PC-9 (cell line): ENCODE results near the gene ZIC5. TPM values are rescaled to one million over a fixed set of nuclear protein-coding genes. Genes with fewer than 3 reads are reported as not detected.

ENCODE experiments used
- BruUV-seq: library from RNA; stranded (reverse); fragments of 400-500 nt; replicated peaks from 2 replicates; lab custom pipeline; 2021; lab: Mats Ljungman, UMichigan
- CTCF ChIA-PET: fragments of 300-600 bp; sonication (Branson Sonifier 250); formaldehyde crosslinking; loops from one replicate; lab custom pipeline; 2022; ENCODE audit warnings: antibody characterized with exemption; lab: Charles Lee
- POLR2A ChIA-PET: fragments of 300-600 bp; sonication (Branson Sonifier 250); formaldehyde crosslinking; loops from one replicate; lab custom pipeline; 2022; ENCODE audit warnings: antibody characterized with exemption; ENCODE audit not compliant: unreplicated experiment; lab: Charles Lee
- DNase-seq, 2 experiments: peaks; one replicate each; pipeline versions ENCODE4 v3.0.0 to v3.0.0-alpha.2; 2015 to 2022; ENCODE audit warnings: mixed read lengths in 1 of 2
- H2AFZ ChIP-seq: fragments of 200-600 bp; sonication (generic); 2 replicates; pipeline ENCODE4 v1.8.1; 2017; ENCODE audit warnings: antibody characterized with exemption
- H3F3A ChIP-seq: fragments of 200-600 bp; sonication (generic); 2 replicates; pipeline ENCODE4 v1.8.1; 2017; ENCODE audit warnings: antibody characterized with exemption, mild to moderate bottlenecking, low read depth; ENCODE audit not compliant: insufficient read depth
- H3K27ac ChIP-seq: fragments of 200-600 bp; sonication (generic); 2 replicates; pipeline ENCODE4 v1.6.1; 2016; ENCODE audit warnings: mixed run types
- H3K27me3 ChIP-seq: fragments of 200-600 bp; sonication (generic); 2 replicates; pipeline ENCODE4 v1.6.1; 2016; ENCODE audit warnings: low read depth, mixed run types; ENCODE audit not compliant: insufficient read depth
- H3K36me3 ChIP-seq: fragments of 200-600 bp; sonication (generic); 2 replicates; pipeline ENCODE4 v1.6.1; 2016; ENCODE audit warnings: low read depth, mixed run types
- H3K4me1 ChIP-seq: fragments of 200-600 bp; sonication (generic); replicated peaks from 2 replicates; pipeline ENCODE4 v1.6.1; 2016; ENCODE audit warnings: mixed run types; ENCODE audit not compliant: insufficient read depth
- H3K4me2 ChIP-seq: fragments of 200-600 bp; sonication (generic); 2 replicates; pipeline ENCODE4 v1.6.1; 2017; ENCODE audit warnings: mixed run types
- H3K4me3 ChIP-seq: fragments of 200-600 bp; sonication (generic); 2 replicates; pipeline ENCODE4 v1.6.1; 2016; ENCODE audit warnings: mixed run types
- H3K79me2 ChIP-seq: fragments of 200-600 bp; sonication (generic); 2 replicates; pipeline ENCODE4 v1.6.1; 2017; ENCODE audit warnings: low read depth, mixed run types
- H3K9me2 ChIP-seq: fragments of 200-600 bp; sonication (generic); 2 replicates; pipeline ENCODE4 v1.8.1; 2017; ENCODE audit warnings: mild to moderate bottlenecking; ENCODE audit not compliant: insufficient read depth
- H3K9me3 ChIP-seq: fragments of 200-600 bp; sonication (generic); 2 replicates; pipeline ENCODE4 v1.8.1; 2016; ENCODE audit warnings: low read depth; ENCODE audit not compliant: insufficient read depth
- H4K20me1 ChIP-seq: fragments of 200-600 bp; sonication (generic); 2 replicates; pipeline ENCODE4 v1.8.1; 2017; ENCODE audit not compliant: insufficient read depth
- EZH2 ChIP-seq: fragments of 200-600 bp; sonication (generic); IDR thresholded peaks from 2 replicates; pipeline ENCODE4 v1.8.0; 2017; ENCODE audit warnings: antibody characterized with exemption, low read depth
- intact Hi-C: fragments of 100-400 bp; cut with micrococcal nuclease; formaldehyde crosslinking; loops from one replicate; pipeline ENCODE4 v1.10.0; 2022; ENCODE audit not compliant: unreplicated experiment
- total RNA-seq: library from RNA; stranded (reverse); gene quantifications from 2 replicates; pipeline ENCODE4 v1.2.3, GENCODE V29; 2021
- TF ChIP-seq, protein P1 (sequence below): fragments of 200-600 bp; sonication (generic); conservative IDR thresholded peaks from 2 replicates; pipeline ENCODE4 v1.6.1; 2017; ENCODE audit warnings: mixed run types, antibody characterized with exemption, mild to moderate bottlenecking, moderate library complexity

ZIC5 gene
- total RNA-seq, 1 experiment from 2014 or later: 0.61 TPM

DNA sequence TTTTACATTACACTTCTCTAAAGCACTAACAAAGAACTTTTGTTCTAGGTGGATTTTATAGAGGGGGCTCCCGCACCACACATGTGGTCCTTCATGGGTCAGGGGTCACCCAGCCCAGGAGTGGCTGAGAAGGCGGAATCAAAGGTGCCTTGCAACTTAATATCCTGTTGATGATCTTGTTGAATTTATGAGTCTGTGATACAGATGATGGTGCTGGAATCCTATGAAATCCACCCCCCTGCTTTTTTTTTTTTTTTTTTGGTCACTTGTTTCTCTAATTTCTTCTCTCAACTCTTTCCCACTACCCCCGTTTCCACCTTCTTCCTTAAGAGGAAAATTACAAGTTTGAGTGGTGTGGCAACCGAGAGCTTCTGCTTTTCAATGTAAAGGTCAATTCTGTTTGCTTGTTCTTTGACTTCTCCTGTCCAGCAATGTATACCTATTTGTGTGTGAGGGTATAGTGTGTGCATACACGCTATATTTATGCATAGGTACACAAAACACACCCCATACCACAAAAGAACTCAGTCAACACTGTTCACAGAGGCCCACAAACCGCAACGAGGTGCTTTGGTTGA, 5.9 kb upstream of the ZIC5 start:
- Histone ChIP-seq H3K4me3 (no peak overlapping the region), H3K27ac (no peak overlapping the region), H3K79me2 (peaks cover under 1% of the 10 kb centered on the region; the same call in 1 of the 2 replicates), H3K4me2 (no peak overlapping the region), H3K27me3 (no peaks in the 10 kb centered on the region), H3K4me1 (peaks cover 7% of the 10 kb centered on the region), H3K9me3 (no peaks in the 10 kb centered on the region), H4K20me1 (no peaks in the 10 kb centered on the region), H2AFZ (no peak overlapping the region), H3F3A (peaks cover 8% of the 10 kb centered on the region; the same call in 1 of the 2 replicates), H3K9me2 (no peaks in the 10 kb centered on the region), H3K36me3 (no peaks in the 10 kb centered on the region)
- no peak for DNase-seq
- POLR2A ChIA-PET: no interaction called here
- CTCF ChIA-PET: no interaction called here
- no TSS peak for BruUV-seq
- TF ChIP-seq EZH2: no peak
- TF ChIP-seq, protein P1, sequence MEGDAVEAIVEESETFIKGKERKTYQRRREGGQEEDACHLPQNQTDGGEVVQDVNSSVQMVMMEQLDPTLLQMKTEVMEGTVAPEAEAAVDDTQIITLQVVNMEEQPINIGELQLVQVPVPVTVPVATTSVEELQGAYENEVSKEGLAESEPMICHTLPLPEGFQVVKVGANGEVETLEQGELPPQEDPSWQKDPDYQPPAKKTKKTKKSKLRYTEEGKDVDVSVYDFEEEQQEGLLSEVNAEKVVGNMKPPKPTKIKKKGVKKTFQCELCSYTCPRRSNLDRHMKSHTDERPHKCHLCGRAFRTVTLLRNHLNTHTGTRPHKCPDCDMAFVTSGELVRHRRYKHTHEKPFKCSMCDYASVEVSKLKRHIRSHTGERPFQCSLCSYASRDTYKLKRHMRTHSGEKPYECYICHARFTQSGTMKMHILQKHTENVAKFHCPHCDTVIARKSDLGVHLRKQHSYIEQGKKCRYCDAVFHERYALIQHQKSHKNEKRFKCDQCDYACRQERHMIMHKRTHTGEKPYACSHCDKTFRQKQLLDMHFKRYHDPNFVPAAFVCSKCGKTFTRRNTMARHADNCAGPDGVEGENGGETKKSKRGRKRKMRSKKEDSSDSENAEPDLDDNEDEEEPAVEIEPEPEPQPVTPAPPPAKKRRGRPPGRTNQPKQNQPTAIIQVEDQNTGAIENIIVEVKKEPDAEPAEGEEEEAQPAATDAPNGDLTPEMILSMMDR: no peak
- intact Hi-C loops: no loop called here

DNA sequence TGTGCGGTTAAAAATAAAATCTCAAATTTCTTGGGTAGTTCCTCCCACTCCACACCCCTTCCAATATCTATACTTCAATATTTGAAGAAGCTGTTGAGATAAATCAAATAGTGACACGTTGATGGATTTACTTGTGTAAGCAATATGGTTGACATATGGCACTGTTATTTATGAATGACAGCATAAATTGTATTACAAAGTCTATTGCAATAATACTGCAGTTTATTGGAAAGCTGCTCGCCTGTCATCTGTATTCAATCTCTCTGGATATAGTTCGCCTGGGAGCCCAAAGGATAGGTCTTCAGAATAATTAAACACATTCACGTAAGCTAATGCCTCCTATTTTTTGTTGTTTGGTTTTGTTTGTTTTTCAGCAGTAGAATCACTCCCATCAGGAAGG, 5.0 kb upstream of the ZIC5 start:
- intact Hi-C loops: no loop called here
- Histone ChIP-seq H4K20me1 (no peaks in the 10 kb centered on the region), H3K9me3 (no peaks in the 10 kb centered on the region), H2AFZ (no peak overlapping the region), H3K9me2 (no peaks in the 10 kb centered on the region), H3K4me3 (no peak overlapping the region), H3K36me3 (no peaks in the 10 kb centered on the region), H3K79me2 (no peaks in the 10 kb centered on the region), H3K27ac (no peak overlapping the region), H3K27me3 (no peaks in the 10 kb centered on the region), H3K4me2 (no peak overlapping the region), H3F3A (peaks cover 16% of the 10 kb centered on the region; the same call in 1 of the 2 replicates), H3K4me1 (peaks cover 7% of the 10 kb centered on the region)
- CTCF ChIA-PET: no interaction called here
- no peak for DNase-seq
- TF ChIP-seq, protein P1: no peak
- no peak for TF ChIP-seq EZH2
- POLR2A ChIA-PET: no interaction called here
- BruUV-seq: no TSS peak

DNA sequence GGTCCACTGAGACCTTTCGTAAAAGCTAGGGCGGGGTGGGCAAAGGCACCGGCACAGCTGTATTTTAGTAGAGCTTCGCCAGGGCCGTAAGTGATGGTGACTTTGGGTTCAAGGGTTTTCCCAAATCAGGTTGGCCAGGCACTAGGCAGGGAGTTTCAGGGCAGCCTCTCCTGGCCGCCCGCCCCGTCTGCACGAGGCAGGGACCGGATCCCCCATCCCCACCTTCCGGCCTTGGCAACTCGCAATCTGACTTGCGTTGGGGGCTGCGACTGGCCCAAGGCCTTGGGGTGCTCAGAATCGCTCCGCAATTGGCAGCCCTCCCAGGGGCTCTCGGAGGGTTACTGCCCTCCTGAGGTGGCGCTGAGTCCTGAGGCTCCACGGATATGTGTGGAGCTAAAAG, 4.1 kb upstream of the ZIC5 start:
- no peak overlapping the region for H2AFZ ChIP-seq
- CTCF ChIA-PET: no interaction called here
- H3K27me3 ChIP-seq: no peaks in the 10 kb centered on the region
- no peaks in the 10 kb centered on the region for H3K79me2 ChIP-seq
- H3F3A ChIP-seq: peaks cover 14% of the 10 kb centered on the region; the same call in 1 of the 2 replicates
- DNase-seq: no peak
- no TSS peak for BruUV-seq
- no peak overlapping the region for H3K27ac ChIP-seq
- intact Hi-C loops: no loop called here
- H3K4me3 ChIP-seq: no peak overlapping the region
- no peaks in the 10 kb centered on the region for H3K36me3 ChIP-seq
- H3K9me2 ChIP-seq: no peaks in the 10 kb centered on the region
- H3K9me3 ChIP-seq: no peaks in the 10 kb centered on the region
- TF ChIP-seq, protein P1: no peak
- TF ChIP-seq EZH2: no peak
- H4K20me1 ChIP-seq: no peaks in the 10 kb centered on the region
- H3K4me2 ChIP-seq: no peak overlapping the region
- POLR2A ChIA-PET: no interaction called here
- H3K4me1 ChIP-seq: peaks cover 7% of the 10 kb centered on the region
